ENCODE data around the gene ERC1. TPM values are rescaled to one million over a fixed set of nuclear protein-coding genes. Genes with fewer than 3 reads are reported as not detected.
A peak's percentile ranks its signal among the peaks of the same experiment; 100 is the strongest.

ERC1 gene
- total and polyA plus RNA-seq, 2 donors, result 26.6 to 76.7 TPM

GRCh38 chr12:1212526-1212925 is 221.5 kb downstream of the ERC1 start:
- WGBS, result 87% methylated on average over 8 of the region's 8 CpGs
- DNase-seq (ENCODE audit: extremely low spot score), result no peak
- Histone ChIP-seq H3K4me1 (ENCODE audit: insufficient read depth) (no peaks in the 10 kb centered on the region), H3K27ac (ENCODE audit: low read depth) (no peak overlapping the region), H3K36me3 (ENCODE audit: insufficient read depth) (no peaks in the 10 kb centered on the region), H3K4me3 (ENCODE audit: low read depth, low read length) (no peak overlapping the region)

- 98% methylated on average over 6 of the region's 6 CpGs for WGBS
- Histone ChIP-seq H3K4me3 (ENCODE audit: low read depth, low read length) (no peak overlapping the region), H3K4me1 (ENCODE audit: insufficient read depth) (no peaks in the 10 kb centered on the region), H3K27ac (ENCODE audit: low read depth) (no peak overlapping the region), H3K36me3 (ENCODE audit: insufficient read depth) (no peaks in the 10 kb centered on the region)
- no peak for DNase-seq (ENCODE audit: extremely low spot score)
Observed at GRCh38 chr12:1213205-1213604, 222.2 kb downstream of the ERC1 start.

- Histone ChIP-seq H3K36me3 (ENCODE audit: insufficient read depth) (no peaks in the 10 kb centered on the region), H3K4me3 (ENCODE audit: low read depth, low read length) (no peak overlapping the region), H3K4me1 (ENCODE audit: insufficient read depth) (no peaks in the 10 kb centered on the region), H3K27ac (ENCODE audit: low read depth) (no peak overlapping the region)
- WGBS, result 95% methylated on average over 7 of the region's 7 CpGs
- DNase-seq (ENCODE audit: extremely low spot score), result no peak
Observed at GRCh38 chr12:1213618-1214205, 222.7 kb downstream of the ERC1 start.

GRCh38 chr12:1216560-1216959 is 225.5 kb downstream of the ERC1 start:
- Histone ChIP-seq H3K4me1 (ENCODE audit: insufficient read depth) (no peaks in the 10 kb centered on the region), H3K36me3 (ENCODE audit: insufficient read depth) (no peaks in the 10 kb centered on the region), H3K4me3 (ENCODE audit: low read depth, low read length) (no peak overlapping the region), H3K27ac (ENCODE audit: low read depth) (peak overlapping the region; percentile 38)
- 88% methylated on average over 3 of the region's 3 CpGs for WGBS
- no peak for DNase-seq (ENCODE audit: extremely low spot score)

- WGBS, result 32% methylated on average over 6 of the region's 6 CpGs
- H3K27ac ChIP-seq (ENCODE audit: low read depth), result peak overlapping the region; percentile 50
- no peak overlapping the region for H3K4me3 ChIP-seq (ENCODE audit: low read depth, low read length)
- H3K36me3 ChIP-seq (ENCODE audit: insufficient read depth), result no peaks in the 10 kb centered on the region
- peak; percentile 48 for DNase-seq (ENCODE audit: extremely low spot score)
- H3K4me1 ChIP-seq (ENCODE audit: insufficient read depth), result no peaks in the 10 kb centered on the region
Observed at GRCh38 chr12:1217191-1217949, 226.3 kb downstream of the ERC1 start.

GRCh38 chr12:1218369-1218768 is 227.3 kb downstream of the ERC1 start:
- no peak overlapping the region for H3K27ac ChIP-seq (ENCODE audit: low read depth)
- H3K4me3 ChIP-seq (ENCODE audit: low read depth, low read length), result no peak overlapping the region
- WGBS, result 56% methylated on average over 2 of the region's 2 CpGs
- DNase-seq (ENCODE audit: extremely low spot score), result no peak
- H3K4me1 ChIP-seq (ENCODE audit: insufficient read depth), result no peaks in the 10 kb centered on the region
- H3K36me3 ChIP-seq (ENCODE audit: insufficient read depth), result no peaks in the 10 kb centered on the region

- DNase-seq (ENCODE audit: extremely low spot score), result no peak
- 53% methylated on average over 7 of the region's 7 CpGs for WGBS
- no peak overlapping the region for H3K4me3 ChIP-seq (ENCODE audit: low read depth, low read length)
- no peaks in the 10 kb centered on the region for H3K36me3 ChIP-seq (ENCODE audit: insufficient read depth)
- no peak overlapping the region for H3K27ac ChIP-seq (ENCODE audit: low read depth)
- H3K4me1 ChIP-seq (ENCODE audit: insufficient read depth), result no peaks in the 10 kb centered on the region
Observed at GRCh38 chr12:1220127-1221092, 229.4 kb downstream of the ERC1 start.

GRCh38 chr12:1222858-1223639 is 232.0 kb downstream of the ERC1 start:
- no peaks in the 10 kb centered on the region for H3K4me1 ChIP-seq (ENCODE audit: insufficient read depth)
- no peak overlapping the region for H3K4me3 ChIP-seq (ENCODE audit: low read depth, low read length)
- H3K36me3 ChIP-seq (ENCODE audit: insufficient read depth), result no peaks in the 10 kb centered on the region
- no peak overlapping the region for H3K27ac ChIP-seq (ENCODE audit: low read depth)
- DNase-seq (ENCODE audit: extremely low spot score), result no peak
- WGBS, result 93% methylated on average over 4 of the region's 4 CpGs

GRCh38 chr12:1226951-1227350 is 235.9 kb downstream of the ERC1 start:
- H3K4me3 ChIP-seq (ENCODE audit: low read depth, low read length), result no peak overlapping the region
- no peaks in the 10 kb centered on the region for H3K36me3 ChIP-seq (ENCODE audit: insufficient read depth)
- 92% methylated on average over 3 of the region's 3 CpGs for WGBS
- H3K27ac ChIP-seq (ENCODE audit: low read depth), result no peak overlapping the region
- DNase-seq (ENCODE audit: extremely low spot score), result no peak
- no peaks in the 10 kb centered on the region for H3K4me1 ChIP-seq (ENCODE audit: insufficient read depth)

- H3K27ac ChIP-seq (ENCODE audit: low read depth), result no peak overlapping the region
- no peaks in the 10 kb centered on the region for H3K4me1 ChIP-seq (ENCODE audit: insufficient read depth)
- H3K4me3 ChIP-seq (ENCODE audit: low read depth, low read length), result no peak overlapping the region
- 76% methylated on average over 2 of the region's 2 CpGs for WGBS
- no peak for DNase-seq (ENCODE audit: extremely low spot score)
- H3K36me3 ChIP-seq (ENCODE audit: insufficient read depth), result no peaks in the 10 kb centered on the region
Observed at GRCh38 chr12:1234073-1234472, 243.1 kb downstream of the ERC1 start.

GRCh38 chr12:1246637-1247036 is 255.6 kb downstream of the ERC1 start:
- WGBS, result 71% methylated on average over 2 of the region's 2 CpGs
- no peak overlapping the region for H3K4me3 ChIP-seq (ENCODE audit: low read depth, low read length)
- H3K27ac ChIP-seq (ENCODE audit: low read depth), result no peak overlapping the region
- no peaks in the 10 kb centered on the region for H3K4me1 ChIP-seq (ENCODE audit: insufficient read depth)
- H3K36me3 ChIP-seq (ENCODE audit: insufficient read depth), result no peaks in the 10 kb centered on the region
- no peak for DNase-seq (ENCODE audit: extremely low spot score)

GRCh38 chr12:1250641-1251040 is 259.6 kb downstream of the ERC1 start:
- Histone ChIP-seq H3K27ac (ENCODE audit: low read depth) (no peak overlapping the region), H3K36me3 (ENCODE audit: insufficient read depth) (no peaks in the 10 kb centered on the region), H3K4me1 (ENCODE audit: insufficient read depth) (no peaks in the 10 kb centered on the region), H3K4me3 (ENCODE audit: low read depth, low read length) (no peak overlapping the region)
- 85% methylated on average over 3 of the region's 3 CpGs for WGBS
- DNase-seq (ENCODE audit: extremely low spot score), result no peak

- 86% methylated on average over 2 of the region's 2 CpGs for WGBS
- DNase-seq (ENCODE audit: extremely low spot score), result no peak
- Histone ChIP-seq H3K27ac (ENCODE audit: low read depth) (no peak overlapping the region), H3K4me3 (ENCODE audit: low read depth, low read length) (no peak overlapping the region), H3K4me1 (ENCODE audit: insufficient read depth) (no peaks in the 10 kb centered on the region), H3K36me3 (ENCODE audit: insufficient read depth) (no peaks in the 10 kb centered on the region)
Observed at GRCh38 chr12:1252758-1253157, 261.7 kb downstream of the ERC1 start.
